GM06990 (cell line): ENCODE measurements around the gene USP12.

Experiments used
- DNase-seq: peaks from one replicate; pipeline ENCODE4 v3.0.0-alpha.2; 2011; ENCODE audit not compliant: insufficient read length; ENCODE audit errors: extremely low read depth
- H3K27me3 ChIP-seq: replicated peaks from 2 replicates; pipeline ENCODE4 v1.6.0; 2011; ENCODE audit warnings: low read length; ENCODE audit not compliant: control insufficient read depth, insufficient read depth
- H3K36me3 ChIP-seq: 2 replicates; pipeline ENCODE4 v1.5.1; 2011; ENCODE audit warnings: low read length; ENCODE audit not compliant: control insufficient read depth, insufficient read depth
- H3K4me3 ChIP-seq: replicated peaks from 2 replicates; pipeline ENCODE4 v1.5.1; 2011; ENCODE audit warnings: low read depth, mild to moderate bottlenecking, control low read depth, low read length
- CTCF ChIP-seq: IDR thresholded peaks from 2 replicates; pipeline ENCODE4 v1.5.1; 2011; ENCODE audit warnings: low read length, control low read depth, mild to moderate bottlenecking, inconsistent platforms; ENCODE audit not compliant: insufficient read depth, poor library complexity, severe bottlenecking

The USP12 gene

GRCh38 chr13:27038323-27038722 is 133.3 kb downstream of the USP12 start:
- Histone ChIP-seq H3K4me3 (no peak overlapping the region), H3K36me3 (no peaks in the 10 kb centered on the region), H3K27me3 (no peaks in the 10 kb centered on the region)
- DNase-seq: no peak
- TF ChIP-seq CTCF: no peak

- no peak for TF ChIP-seq CTCF
- Histone ChIP-seq H3K4me3 (no peak overlapping the region), H3K36me3 (no peaks in the 10 kb centered on the region), H3K27me3 (no peaks in the 10 kb centered on the region)
- no peak for DNase-seq
Measured at GRCh38 chr13:27037571-27037970, 134.0 kb downstream of the USP12 start.

DNA sequence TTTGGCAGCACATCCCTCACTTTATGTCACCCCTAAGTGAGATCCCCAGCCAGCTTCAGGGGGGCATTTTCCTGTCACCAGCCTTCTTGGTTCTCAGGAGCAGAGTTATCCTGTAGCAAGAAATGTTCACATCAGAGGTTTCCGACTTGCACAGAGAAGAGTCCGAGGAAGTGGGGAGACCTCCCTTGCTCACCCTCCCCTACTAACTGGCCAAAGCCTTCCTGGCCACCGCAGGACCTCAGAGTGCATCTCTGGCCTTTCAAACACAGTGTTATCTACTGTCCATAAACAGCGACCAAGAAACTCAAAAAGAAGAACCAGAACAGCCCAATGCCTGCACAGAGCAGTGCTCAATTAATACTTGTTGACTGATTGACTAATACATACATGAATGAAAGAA is 134.4 kb downstream of the USP12 start:
- Histone ChIP-seq H3K4me3 (no peak overlapping the region), H3K36me3 (no peaks in the 10 kb centered on the region), H3K27me3 (no peaks in the 10 kb centered on the region)
- TF ChIP-seq CTCF: no peak
- DNase-seq: no peak

- Histone ChIP-seq H3K4me3 (no peak overlapping the region), H3K36me3 (no peaks in the 10 kb centered on the region), H3K27me3 (no peaks in the 10 kb centered on the region)
- no peak for TF ChIP-seq CTCF
- no peak for DNase-seq
Measured at GRCh38 chr13:27036236-27036981, 135.2 kb downstream of the USP12 start.

DNA sequence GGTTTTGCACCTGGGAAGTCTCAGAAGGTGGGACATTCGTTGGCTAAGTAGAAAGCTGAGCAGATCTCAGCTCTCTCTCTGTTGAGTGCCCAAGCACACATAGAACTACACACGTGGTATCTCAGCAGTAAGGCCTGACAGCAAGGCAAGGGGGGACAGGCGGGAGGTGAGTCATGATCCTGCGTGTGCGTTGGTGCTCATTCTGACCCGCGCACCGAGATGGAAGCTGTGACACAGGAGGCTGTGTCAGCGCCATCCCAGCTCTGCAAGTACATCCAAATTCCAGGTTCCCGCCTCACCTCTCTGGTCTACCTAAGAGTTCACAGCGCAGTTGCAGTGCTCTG is 135.7 kb downstream of the USP12 start:
- DNase-seq: no peak
- no peak overlapping the region for H3K4me3 ChIP-seq
- H3K36me3 ChIP-seq: no peaks in the 10 kb centered on the region
- no peaks in the 10 kb centered on the region for H3K27me3 ChIP-seq
- no peak for TF ChIP-seq CTCF

DNA sequence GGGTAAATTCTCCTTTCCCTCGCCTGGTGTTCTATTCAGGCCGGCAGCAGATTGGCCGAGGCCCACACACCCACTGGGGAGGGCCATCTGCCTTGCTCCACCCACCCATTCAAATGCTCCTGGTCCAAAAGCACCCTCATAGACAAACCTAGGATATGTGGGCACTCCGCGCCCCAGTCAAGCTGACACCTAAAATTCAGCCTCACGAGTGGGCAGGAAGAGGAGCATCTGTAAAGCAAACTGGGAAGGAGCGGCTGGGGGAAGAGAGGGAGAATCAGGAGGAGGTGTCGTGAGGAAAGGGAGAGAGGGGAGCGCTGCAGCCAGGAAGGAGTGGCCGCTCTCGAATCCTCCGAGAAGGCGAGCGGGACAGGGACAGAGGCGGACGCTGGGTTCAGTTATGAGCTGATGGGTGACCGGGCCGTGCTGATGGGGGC is 136.9 kb downstream of the USP12 start:
- Histone ChIP-seq H3K4me3 (no peak overlapping the region), H3K27me3 (no peaks in the 10 kb centered on the region), H3K36me3 (no peaks in the 10 kb centered on the region)
- DNase-seq: no peak
- TF ChIP-seq CTCF: no peak
